Measurements from ENCODE around the gene IGF1R.

Gene IGF1R

GRCh38 chr15:98806275-98806895, 158.0 kb downstream of the IGF1R start:
- H3K27ac ChIP-seq (ENCODE audit: low read depth, low read length): no peak overlapping the region
- no peaks in the 10 kb centered on the region for H3K27me3 ChIP-seq (ENCODE audit: insufficient read depth, low read length)
- no peak overlapping the region for H2AFZ ChIP-seq (ENCODE audit: low read length, unreplicated experiment)
- H3K36me3 ChIP-seq (ENCODE audit: insufficient read depth, low read length): no peaks in the 10 kb centered on the region
- peaks cover 66% of the 10 kb centered on the region for H3K79me2 ChIP-seq (ENCODE audit: control insufficient read depth, insufficient read depth, low read length, unreplicated experiment)
- H3K4me1 ChIP-seq (ENCODE audit: control insufficient read depth, insufficient read depth, low read length, unreplicated experiment): peaks cover 27% of the 10 kb centered on the region
- no peak overlapping the region for H3K4me3 ChIP-seq (ENCODE audit: low read depth, low read length)

DNA sequence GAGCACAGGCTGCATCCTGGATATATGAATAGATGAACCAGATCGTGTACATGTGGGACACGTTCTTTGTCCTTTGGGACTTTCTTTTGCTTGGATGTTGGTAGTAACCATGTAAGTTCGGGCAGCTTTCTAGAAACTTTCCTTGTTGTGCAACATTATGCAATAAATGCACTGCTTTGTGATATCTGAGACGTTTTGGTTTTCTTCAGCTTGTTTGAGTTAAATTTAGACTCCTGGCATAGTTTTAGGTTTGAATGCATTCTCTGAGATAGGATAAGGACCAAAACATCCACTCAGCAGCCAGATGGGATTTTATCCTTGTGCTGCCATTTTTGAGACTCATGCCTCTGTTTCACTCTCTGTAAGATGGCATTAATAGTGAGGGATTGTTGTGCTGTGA, 158.9 kb downstream of the IGF1R start:
- peaks cover 57% of the 10 kb centered on the region for H3K79me2 ChIP-seq (ENCODE audit: control insufficient read depth, insufficient read depth, low read length, unreplicated experiment)

GRCh38 chr15:98809273-98809672, 160.9 kb downstream of the IGF1R start:
- no peak overlapping the region for H3K4me3 ChIP-seq (ENCODE audit: low read depth, low read length)
- H3K36me3 ChIP-seq (ENCODE audit: insufficient read depth, low read length): no peaks in the 10 kb centered on the region
- H3K27ac ChIP-seq (ENCODE audit: low read depth, low read length): no peak overlapping the region
- H3K4me1 ChIP-seq (ENCODE audit: control insufficient read depth, insufficient read depth, low read length, unreplicated experiment): peaks cover 11% of the 10 kb centered on the region
- peaks cover 48% of the 10 kb centered on the region for H3K79me2 ChIP-seq (ENCODE audit: control insufficient read depth, insufficient read depth, low read length, unreplicated experiment)
- no peak overlapping the region for H2AFZ ChIP-seq (ENCODE audit: low read length, unreplicated experiment)
- H3K27me3 ChIP-seq (ENCODE audit: insufficient read depth, low read length): no peaks in the 10 kb centered on the region

More for the DNA sequence above, 158.9 kb downstream of the IGF1R start:
- Histone ChIP-seq H3K27ac (ENCODE audit: low read depth, low read length) (0 out of 2 replicates have a peak overlapping the region, but pooled peaks have one; percentile 10), H3K27me3 (ENCODE audit: insufficient read depth, low read length) (no peaks in the 10 kb centered on the region), H3K4me3 (ENCODE audit: low read depth, low read length) (no peak overlapping the region), H2AFZ (ENCODE audit: low read length, unreplicated experiment) (no peak overlapping the region), H3K4me1 (ENCODE audit: control insufficient read depth, insufficient read depth, low read length, unreplicated experiment) (peaks cover 22% of the 10 kb centered on the region), H3K36me3 (ENCODE audit: insufficient read depth, low read length) (no peaks in the 10 kb centered on the region)

- peaks cover 30% of the 10 kb centered on the region for H3K79me2 ChIP-seq (ENCODE audit: control insufficient read depth, insufficient read depth, low read length, unreplicated experiment)
- peaks cover under 1% of the 10 kb centered on the region for H3K4me1 ChIP-seq (ENCODE audit: control insufficient read depth, insufficient read depth, low read length, unreplicated experiment)
- H3K36me3 ChIP-seq (ENCODE audit: insufficient read depth, low read length): no peaks in the 10 kb centered on the region
- H2AFZ ChIP-seq (ENCODE audit: low read length, unreplicated experiment): no peak overlapping the region
- no peaks in the 10 kb centered on the region for H3K27me3 ChIP-seq (ENCODE audit: insufficient read depth, low read length)
- H3K4me3 ChIP-seq (ENCODE audit: low read depth, low read length): no peak overlapping the region
- H3K27ac ChIP-seq (ENCODE audit: low read depth, low read length): no peak overlapping the region
These were observed 164.5 kb downstream of the IGF1R start for GRCh38 chr15:98812716-98813446.

DNA sequence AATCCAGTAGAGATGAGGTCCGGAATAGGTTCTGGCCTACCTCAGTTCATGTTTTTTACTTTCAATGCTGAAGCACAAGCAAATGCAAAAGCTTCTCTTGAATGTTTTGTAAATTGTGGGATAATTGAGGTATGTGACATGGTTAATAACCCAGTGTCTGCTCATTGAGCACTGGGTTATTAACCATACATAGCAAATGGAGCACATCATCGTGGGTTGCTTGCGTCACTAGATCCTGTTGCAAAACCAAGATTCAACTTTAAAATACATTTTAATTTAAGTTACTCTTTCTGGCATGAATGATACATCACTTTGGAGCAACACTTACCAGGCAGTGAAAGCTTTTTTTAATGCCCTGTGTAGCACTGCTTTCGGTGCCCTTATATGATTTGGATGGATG, 165.6 kb downstream of the IGF1R start:
- Histone ChIP-seq H3K36me3 (ENCODE audit: insufficient read depth, low read length) (no peaks in the 10 kb centered on the region), H3K79me2 (ENCODE audit: control insufficient read depth, insufficient read depth, low read length, unreplicated experiment) (peaks cover 27% of the 10 kb centered on the region), H3K4me1 (ENCODE audit: control insufficient read depth, insufficient read depth, low read length, unreplicated experiment) (no peaks in the 10 kb centered on the region), H3K27ac (ENCODE audit: low read depth, low read length) (no peak overlapping the region), H3K27me3 (ENCODE audit: insufficient read depth, low read length) (no peaks in the 10 kb centered on the region), H2AFZ (ENCODE audit: low read length, unreplicated experiment) (no peak overlapping the region), H3K4me3 (ENCODE audit: low read depth, low read length) (no peak overlapping the region)

DNA sequence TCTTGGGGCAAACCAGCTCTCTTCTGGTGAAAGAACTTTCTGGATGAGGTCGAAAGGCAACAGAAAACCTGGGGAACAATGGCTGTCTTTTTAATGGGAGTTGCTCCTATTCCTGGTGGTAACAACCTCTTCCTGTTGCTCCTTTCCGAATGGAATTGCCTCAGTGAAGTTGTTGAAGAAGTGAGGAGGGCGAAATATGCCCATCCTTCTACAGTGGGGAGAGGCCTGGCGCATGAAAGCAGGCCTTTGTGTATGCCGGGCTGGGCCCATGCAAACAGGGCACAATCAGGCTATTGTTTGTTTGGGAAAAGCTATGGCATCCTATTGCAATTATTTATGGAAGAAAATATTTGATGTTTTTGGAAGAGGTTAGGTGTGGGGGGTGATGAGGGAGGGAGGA, 166.9 kb downstream of the IGF1R start:
- no peaks in the 10 kb centered on the region for H3K27me3 ChIP-seq (ENCODE audit: insufficient read depth, low read length)
- peaks cover 17% of the 10 kb centered on the region for H3K79me2 ChIP-seq (ENCODE audit: control insufficient read depth, insufficient read depth, low read length, unreplicated experiment)
- no peak overlapping the region for H2AFZ ChIP-seq (ENCODE audit: low read length, unreplicated experiment)
- no peak overlapping the region for H3K27ac ChIP-seq (ENCODE audit: low read depth, low read length)
- H3K4me3 ChIP-seq (ENCODE audit: low read depth, low read length): no peak overlapping the region
- no peaks in the 10 kb centered on the region for H3K4me1 ChIP-seq (ENCODE audit: control insufficient read depth, insufficient read depth, low read length, unreplicated experiment)
- no peaks in the 10 kb centered on the region for H3K36me3 ChIP-seq (ENCODE audit: insufficient read depth, low read length)

DNA sequence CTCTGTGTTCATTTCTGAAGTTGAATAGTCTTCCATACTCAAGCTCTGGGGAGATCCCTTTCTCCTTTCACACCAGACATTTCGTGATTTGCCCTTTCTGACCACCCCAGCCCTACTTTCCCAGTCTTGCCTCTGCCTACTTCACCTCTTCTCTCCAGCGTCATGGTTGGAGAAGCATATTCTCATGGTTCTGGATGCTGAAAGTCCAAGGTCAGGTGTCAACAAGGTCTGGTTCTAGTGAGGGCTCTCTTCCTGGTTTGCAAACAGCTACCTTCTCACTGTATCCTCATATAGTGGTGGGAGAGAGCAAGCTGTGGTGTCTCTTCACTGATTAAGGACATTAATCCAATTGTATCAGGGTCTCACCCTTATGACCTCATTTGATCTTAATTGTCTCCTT, 169.4 kb downstream of the IGF1R start:
- Histone ChIP-seq H3K36me3 (ENCODE audit: insufficient read depth, low read length) (no peaks in the 10 kb centered on the region), H3K4me1 (ENCODE audit: control insufficient read depth, insufficient read depth, low read length, unreplicated experiment) (peaks cover 3% of the 10 kb centered on the region), H3K79me2 (ENCODE audit: control insufficient read depth, insufficient read depth, low read length, unreplicated experiment) (peaks cover 13% of the 10 kb centered on the region), H3K27me3 (ENCODE audit: insufficient read depth, low read length) (no peaks in the 10 kb centered on the region), H3K27ac (ENCODE audit: low read depth, low read length) (no peak overlapping the region), H3K4me3 (ENCODE audit: low read depth, low read length) (no peak overlapping the region), H2AFZ (ENCODE audit: low read length, unreplicated experiment) (no peak overlapping the region)

GRCh38 chr15:98823012-98823458, 174.7 kb downstream of the IGF1R start:
- Histone ChIP-seq H3K36me3 (ENCODE audit: insufficient read depth, low read length) (no peaks in the 10 kb centered on the region), H3K79me2 (ENCODE audit: control insufficient read depth, insufficient read depth, low read length, unreplicated experiment) (peaks cover 8% of the 10 kb centered on the region), H2AFZ (ENCODE audit: low read length, unreplicated experiment) (no peak overlapping the region), H3K27ac (ENCODE audit: low read depth, low read length) (peak overlapping the region; percentile 56), H3K4me3 (ENCODE audit: low read depth, low read length) (0 out of 2 replicates have a peak overlapping the region, but pooled peaks have one; percentile 36), H3K4me1 (ENCODE audit: control insufficient read depth, insufficient read depth, low read length, unreplicated experiment) (peaks cover 13% of the 10 kb centered on the region), H3K27me3 (ENCODE audit: insufficient read depth, low read length) (no peaks in the 10 kb centered on the region)

DNA sequence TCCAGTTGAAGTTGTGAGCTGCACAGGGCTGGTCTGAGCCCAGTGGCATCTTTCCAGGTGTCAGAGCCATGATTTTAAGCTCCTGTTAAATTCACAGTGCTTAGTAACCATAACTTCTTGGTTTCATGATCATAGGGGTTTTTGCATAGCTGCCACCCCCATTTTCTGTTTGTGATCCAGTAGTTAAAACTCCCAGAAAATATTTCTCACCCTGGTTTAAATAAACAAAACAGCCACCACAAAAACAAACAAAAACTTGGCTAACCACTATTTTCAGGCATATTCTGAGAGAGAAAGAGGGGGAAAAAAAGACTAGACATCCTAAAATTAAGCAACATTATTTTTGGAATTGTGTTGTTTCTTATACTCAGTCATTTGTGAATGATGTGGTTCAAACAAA, 175.3 kb downstream of the IGF1R start:
- Histone ChIP-seq H2AFZ (ENCODE audit: low read length, unreplicated experiment) (no peak overlapping the region), H3K4me3 (ENCODE audit: low read depth, low read length) (0 out of 2 replicates have a peak overlapping the region, but pooled peaks have one; percentile 36), H3K79me2 (ENCODE audit: control insufficient read depth, insufficient read depth, low read length, unreplicated experiment) (peaks cover 4% of the 10 kb centered on the region), H3K4me1 (ENCODE audit: control insufficient read depth, insufficient read depth, low read length, unreplicated experiment) (peaks cover 13% of the 10 kb centered on the region), H3K27me3 (ENCODE audit: insufficient read depth, low read length) (no peaks in the 10 kb centered on the region), H3K27ac (ENCODE audit: low read depth, low read length) (no peak overlapping the region; the same call in 1 of the 2 replicates), H3K36me3 (ENCODE audit: insufficient read depth, low read length) (no peaks in the 10 kb centered on the region)

DNA sequence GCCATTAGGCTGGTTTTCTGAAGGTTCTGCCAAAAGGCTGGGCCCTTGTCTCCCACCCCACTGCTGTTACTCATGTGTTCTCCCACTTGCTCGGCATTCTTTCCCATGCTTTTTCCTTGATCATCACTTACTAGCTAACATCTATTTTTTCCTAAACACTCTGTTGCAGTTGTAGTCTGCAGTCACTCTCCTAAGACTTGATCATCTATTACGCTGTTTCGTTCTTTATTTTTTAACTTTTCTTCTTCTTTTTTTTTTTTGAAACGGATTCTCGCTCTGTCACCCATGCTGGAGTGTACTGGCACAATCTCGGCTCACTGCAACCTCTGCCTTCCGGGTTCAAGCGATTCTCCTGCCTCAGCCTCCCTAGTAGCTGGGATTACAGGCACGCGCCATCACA, 176.3 kb downstream of the IGF1R start:
- Histone ChIP-seq H3K27me3 (ENCODE audit: insufficient read depth, low read length) (no peaks in the 10 kb centered on the region), H3K36me3 (ENCODE audit: insufficient read depth, low read length) (0 out of 2 replicates have a peak, but pooled peaks cover 5% of the 10 kb centered on the region), H2AFZ (ENCODE audit: low read length, unreplicated experiment) (no peak overlapping the region), H3K4me1 (ENCODE audit: control insufficient read depth, insufficient read depth, low read length, unreplicated experiment) (peaks cover 13% of the 10 kb centered on the region), H3K27ac (ENCODE audit: low read depth, low read length) (no peak overlapping the region), H3K79me2 (ENCODE audit: control insufficient read depth, insufficient read depth, low read length, unreplicated experiment) (peaks cover 4% of the 10 kb centered on the region), H3K4me3 (ENCODE audit: low read depth, low read length) (no peak overlapping the region)

DNA sequence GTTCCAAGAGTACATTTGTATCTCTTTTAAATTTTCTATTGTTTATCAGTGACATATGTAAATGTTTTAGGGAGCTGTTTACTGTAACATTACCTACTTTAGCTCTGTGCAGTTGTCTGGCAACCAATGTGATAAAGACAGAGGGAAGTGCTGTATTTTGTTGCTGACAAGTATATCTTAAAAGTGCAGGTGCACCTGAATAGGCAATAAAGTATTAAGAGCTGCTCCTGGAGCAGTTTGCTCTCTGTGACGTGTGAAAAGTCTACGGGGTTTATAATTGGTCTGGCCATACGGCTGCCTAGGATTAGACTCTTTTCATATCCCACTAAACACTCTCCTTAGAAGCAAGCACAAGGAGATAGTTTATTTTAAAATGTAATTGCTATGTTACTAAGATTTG, 178.3 kb downstream of the IGF1R start:
- Histone ChIP-seq H3K4me3 (ENCODE audit: low read depth, low read length) (no peak overlapping the region), H3K79me2 (ENCODE audit: control insufficient read depth, insufficient read depth, low read length, unreplicated experiment) (peaks cover 4% of the 10 kb centered on the region), H3K27me3 (ENCODE audit: insufficient read depth, low read length) (no peaks in the 10 kb centered on the region), H3K36me3 (ENCODE audit: insufficient read depth, low read length) (peaks cover 13% of the 10 kb centered on the region), H3K4me1 (ENCODE audit: control insufficient read depth, insufficient read depth, low read length, unreplicated experiment) (peaks cover 13% of the 10 kb centered on the region), H2AFZ (ENCODE audit: low read length, unreplicated experiment) (no peak overlapping the region), H3K27ac (ENCODE audit: low read depth, low read length) (no peak overlapping the region)
